ENCODE results near the gene NAGS.

GRCh38 chr17:43984521-43984920 lies 19.9 kb upstream of the NAGS start:
- TF ChIP-seq CTCF (IDR thresholded peaks at IDR 0.05; ENCODE audit: low read length) (no peak), EZH2 (optimal IDR thresholded peaks at IDR 0.05; ENCODE audit: low read depth, low read length) (no peak)

Data from MM.1S (cell line).